Measurements from ENCODE around the gene ING4.
"Not testable (repeated sequence)": the region's sequence is repeated elsewhere in the genome, so short reads cannot be mapped to it uniquely, and the experiment has no call there.

ING4 gene

GRCh38 chr12:6662906-6663742 is at the start of gene ING4:
TSS of gene ING4 (minus strand) at chr12:6663119. CDS start at chr12:6663101, 18 bp downstream.
- peak; percentile 99 for DNase-seq

- no peak for DNase-seq
Measured at GRCh38 chr12:6708960-6709394, 46.1 kb upstream of the ING4 start.

- DNase-seq = not testable (repeated sequence)
Measured at GRCh38 chr12:6708351-6708750, 45.4 kb upstream of the ING4 start.

- DNase-seq = peak; percentile 26
Measured at GRCh38 chr12:6703631-6704030, 40.7 kb upstream of the ING4 start.

- no peak for DNase-seq
Measured at GRCh38 chr12:6701078-6701768, 38.3 kb upstream of the ING4 start.

GRCh38 chr12:6700646-6701051 is 37.7 kb upstream of the ING4 start, which contains the start of gene PIANP:
TSS of gene PIANP (minus strand) at chr12:6700815. CDS start at chr12:6698061, 2,754 bp downstream.
- no peak for DNase-seq

- no peak for DNase-seq
Measured at GRCh38 chr12:6699989-6700645, 37.2 kb upstream of the ING4 start.

GRCh38 chr12:6699259-6699988 is 36.5 kb upstream of the ING4 start:
- no peak for DNase-seq

GRCh38 chr12:6698352-6699046 is 35.6 kb upstream of the ING4 start:
- DNase-seq = no peak

- no peak for DNase-seq
Measured at GRCh38 chr12:6697584-6698351, 34.8 kb upstream of the ING4 start.

- DNase-seq = no peak
Measured at GRCh38 chr12:6696690-6697583, 34.0 kb upstream of the ING4 start.

- DNase-seq = no peak
Measured at GRCh38 chr12:6695313-6696045, 32.6 kb upstream of the ING4 start.

- DNase-seq = no peak
Measured at GRCh38 chr12:6694701-6695100, 31.8 kb upstream of the ING4 start.

- no peak for DNase-seq
Measured at GRCh38 chr12:6693832-6694355, 31.0 kb upstream of the ING4 start.

- DNase-seq = no peak
Measured at GRCh38 chr12:6692888-6693287, 30.0 kb upstream of the ING4 start.

GRCh38 chr12:6691473-6691872 is 28.6 kb upstream of the ING4 start:
- DNase-seq = no peak

GRCh38 chr12:6688999-6689882 is 26.3 kb upstream of the ING4 start, which contains the start of gene ZNF384:
TSS of gene ZNF384 (minus strand) at chr12:6689375. CDS start at chr12:6679520, 9,855 bp downstream.
- DNase-seq = peak; percentile 99

GRCh38 chr12:6688543-6688998 is 25.7 kb upstream of the ING4 start:
- peak; percentile 69 for DNase-seq

Data from GDM1 (cell line).